ENCODE results near the gene ERLIN1.

ERLIN1 gene

GRCh38 chr10:100100651-100101184 is 85.1 kb downstream of the ERLIN1 start:
- no peak for DNase-seq
- no peaks in the 10 kb centered on the region for H3K4me1 ChIP-seq (ENCODE audit: control insufficient read depth, insufficient read depth, low read length, poor library complexity, severe bottlenecking)
- H3K27ac ChIP-seq (ENCODE audit: insufficient read depth, low read length, poor library complexity, severe bottlenecking) = no peak overlapping the region
- H3K9me3 ChIP-seq (ENCODE audit: control insufficient read depth, low read length) = no peaks in the 10 kb centered on the region
- no peaks in the 10 kb centered on the region for H3K27me3 ChIP-seq (replicated peaks; ENCODE audit: control insufficient read depth, insufficient read depth, low read length, poor library complexity, severe bottlenecking)
- H3K36me3 ChIP-seq (ENCODE audit: control insufficient read depth, insufficient read depth, low read length) = no peaks in the 10 kb centered on the region
- no peak overlapping the region for H3K4me3 ChIP-seq (ENCODE audit: insufficient read depth, low read depth, low read length, poor library complexity, severe bottlenecking)

All from effector memory CD4-positive, alpha-beta T cell (primary cell).